ENCODE measurements around the gene RHBDD3. TPM values are rescaled to one million over a fixed set of nuclear protein-coding genes. Genes with fewer than 3 reads are reported as not detected.
"Not testable (repeated sequence)": the region's sequence is repeated elsewhere in the genome, so short reads cannot be mapped to it uniquely, and the experiment has no call there.

RHBDD3 gene
- total RNA-seq, 1 experiment from 2014 or later = 35.8 TPM

GRCh38 chr22:29219881-29220670 lies 47.7 kb downstream of the RHBDD3 start:
- no peak for DNase-seq (ENCODE audit: low read depth)

GRCh38 chr22:29219409-29219782 lies 48.4 kb downstream of the RHBDD3 start:
- not testable (repeated sequence) for DNase-seq (ENCODE audit: low read depth)

- no peak for DNase-seq (ENCODE audit: low read depth)
These were observed 48.9 kb downstream of the RHBDD3 start for GRCh38 chr22:29218758-29219408.

GRCh38 chr22:29217827-29218757 lies 49.7 kb downstream of the RHBDD3 start:
- DNase-seq (ENCODE audit: low read depth) = no peak

- no peak for DNase-seq (ENCODE audit: low read depth)
These were observed 50.7 kb downstream of the RHBDD3 start for GRCh38 chr22:29216873-29217666.

GRCh38 chr22:29216011-29216872 lies 51.5 kb downstream of the RHBDD3 start:
- no peak for DNase-seq (ENCODE audit: low read depth)

GRCh38 chr22:29215012-29215860 lies 52.5 kb downstream of the RHBDD3 start:
- DNase-seq (ENCODE audit: low read depth) = no peak

GRCh38 chr22:29214232-29214631 lies 53.5 kb downstream of the RHBDD3 start:
- no peak for DNase-seq (ENCODE audit: low read depth)

GRCh38 chr22:29213493-29213892 lies 54.3 kb downstream of the RHBDD3 start:
- DNase-seq (ENCODE audit: low read depth) = no peak

- no peak for DNase-seq (ENCODE audit: low read depth)
These were observed 55.0 kb downstream of the RHBDD3 start for GRCh38 chr22:29212743-29213142.

- no peak for DNase-seq (ENCODE audit: low read depth)
These were observed 56.3 kb downstream of the RHBDD3 start for GRCh38 chr22:29211466-29211865.

- no peak for DNase-seq (ENCODE audit: low read depth)
These were observed 56.7 kb downstream of the RHBDD3 start for GRCh38 chr22:29211066-29211465.

Other genes starting within 250 kb of the RHBDD3 start
- gene C22orf31, start 206.2 kb downstream of the RHBDD3 start, total RNA-seq (2014; rRNA removed; shearing (Covaris generic)) = not detected in 2 replicates
- 0.92 and 2.7 TPM in 2 replicates for gene KREMEN1, start 194.9 kb downstream of the RHBDD3 start, total RNA-seq (2014; rRNA removed; shearing (Covaris generic))
- 0.60 TPM in 1 of 2 replicates, not detected in the other for gene EMID1, start 62.1 kb downstream of the RHBDD3 start, total RNA-seq (2014; rRNA removed; shearing (Covaris generic))
- 256 and 340 TPM in 2 replicates for gene EWSR1, start 287 bp upstream of the RHBDD3 start, total RNA-seq (2014; rRNA removed; shearing (Covaris generic))
- 52.7 and 57.5 TPM in 2 replicates for gene GAS2L1, start 38.7 kb upstream of the RHBDD3 start, total RNA-seq (2014; rRNA removed; shearing (Covaris generic))
- 1.5 and 3.6 TPM in 2 replicates for gene RASL10A, start 47.7 kb upstream of the RHBDD3 start, total RNA-seq (2014; rRNA removed; shearing (Covaris generic))
- 88.1 and 116 TPM in 2 replicates for gene AP1B1, start 120.6 kb upstream of the RHBDD3 start, total RNA-seq (2014; rRNA removed; shearing (Covaris generic))
- gene RFPL1, start 170.6 kb upstream of the RHBDD3 start, total RNA-seq (2014; rRNA removed; shearing (Covaris generic)) = not detected in 2 replicates
- gene NEFH, start 212.2 kb upstream of the RHBDD3 start, total RNA-seq (2014; rRNA removed; shearing (Covaris generic)) = not detected in 2 replicates